NCI-H446 treated with DMSO at 0.1 percent for 48 hours (cell line): ENCODE measurements around the gene SLC7A4.
"Not testable (repeated sequence)": the region's sequence is repeated elsewhere in the genome, so short reads cannot be mapped to it uniquely, and the experiment has no call there.

Experiments used
- DNase-seq: peaks from one replicate; lab custom pipeline; 2025; lab: John Stamatoyannopoulos, UW

SLC7A4 gene

GRCh38 chr22:21032037-21032867, at the start of gene SLC7A4:
Gene SLC7A4, minus strand, starts transcription at chr22:21032561. Its CDS starts 749 bp downstream, at chr22:21031812.
- DNase-seq = no peak

GRCh38 chr22:21080435-21081137, 48.2 kb upstream of the SLC7A4 start:
- no peak for DNase-seq

GRCh38 chr22:21079493-21079892, 47.1 kb upstream of the SLC7A4 start:
- no peak for DNase-seq

- no peak for DNase-seq
These were observed 46.6 kb upstream of the SLC7A4 start for GRCh38 chr22:21078916-21079315.

GRCh38 chr22:21077884-21078508, 45.6 kb upstream of the SLC7A4 start:
- no peak for DNase-seq

GRCh38 chr22:21076912-21077625, 44.7 kb upstream of the SLC7A4 start:
- DNase-seq = no peak

- no peak for DNase-seq
These were observed 43.3 kb upstream of the SLC7A4 start for GRCh38 chr22:21075516-21076138.

GRCh38 chr22:21074102-21074715, 41.8 kb upstream of the SLC7A4 start:
- DNase-seq = no peak

GRCh38 chr22:21073482-21073881, 41.1 kb upstream of the SLC7A4 start:
- DNase-seq = no peak

GRCh38 chr22:21073023-21073422, 40.7 kb upstream of the SLC7A4 start:
- no peak for DNase-seq

- DNase-seq = not testable (repeated sequence)
These were observed 39.4 kb upstream of the SLC7A4 start for GRCh38 chr22:21071796-21072195.

GRCh38 chr22:21070690-21071615, 38.6 kb upstream of the SLC7A4 start:
- DNase-seq = no peak

- DNase-seq = no peak
These were observed 37.0 kb upstream of the SLC7A4 start for GRCh38 chr22:21069375-21069774.

- DNase-seq = no peak
These were observed 36.4 kb upstream of the SLC7A4 start for GRCh38 chr22:21068681-21069276.

GRCh38 chr22:21067901-21068680, 35.7 kb upstream of the SLC7A4 start:
- no peak for DNase-seq

- no peak for DNase-seq
These were observed 34.9 kb upstream of the SLC7A4 start for GRCh38 chr22:21067075-21067900.

GRCh38 chr22:21064917-21065864, 32.8 kb upstream of the SLC7A4 start:
- no peak for DNase-seq
